Ovary (tissue), 3 donors: ENCODE data around the gene GRID1.

Experiments
- POLR2A ChIP-seq: fragments of 450-650 bp; IDR thresholded peaks from one replicate; pipeline ENCODE4 v1.6.1; 2017; ENCODE audit warnings: antibody characterized with exemption, mild to moderate bottlenecking, moderate library complexity
- TF ChIP-seq, protein P1 (sequence below), 3 donors: fragments of 450-650 bp in 2 of 3; fragments of 200-600 bp in 1 of 3; IDR thresholded peaks; one replicate each; pipeline versions ENCODE4 v1.5.1 to v1.8.0; 2016 to 2022; ENCODE audit warnings: antibody characterized with exemption in 3 of 3, mild to moderate bottlenecking in 1 of 3
- donor health status: DM: no; HTN: no; CAD: no.

DNA sequence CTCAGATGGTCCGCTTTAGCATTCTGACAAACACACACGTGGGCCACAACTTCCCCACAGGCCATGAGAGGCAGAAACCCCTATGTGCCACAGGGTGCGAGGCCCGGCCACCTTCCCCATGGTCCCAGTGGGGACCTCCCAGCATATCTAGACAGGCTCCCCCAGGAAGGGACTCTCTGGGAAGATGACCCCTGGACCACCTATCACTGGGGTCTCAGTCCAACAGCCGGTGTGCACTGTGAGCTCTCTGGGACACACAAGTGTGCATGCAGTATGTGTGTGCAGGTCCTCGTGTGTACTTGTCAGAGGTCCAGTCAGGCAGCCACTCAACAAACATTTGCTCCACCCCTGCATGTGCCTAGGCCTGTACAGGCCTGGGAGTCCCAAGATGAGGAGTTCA is 18.7 kb downstream of the GRID1 start:
- TF ChIP-seq, protein P1, sequence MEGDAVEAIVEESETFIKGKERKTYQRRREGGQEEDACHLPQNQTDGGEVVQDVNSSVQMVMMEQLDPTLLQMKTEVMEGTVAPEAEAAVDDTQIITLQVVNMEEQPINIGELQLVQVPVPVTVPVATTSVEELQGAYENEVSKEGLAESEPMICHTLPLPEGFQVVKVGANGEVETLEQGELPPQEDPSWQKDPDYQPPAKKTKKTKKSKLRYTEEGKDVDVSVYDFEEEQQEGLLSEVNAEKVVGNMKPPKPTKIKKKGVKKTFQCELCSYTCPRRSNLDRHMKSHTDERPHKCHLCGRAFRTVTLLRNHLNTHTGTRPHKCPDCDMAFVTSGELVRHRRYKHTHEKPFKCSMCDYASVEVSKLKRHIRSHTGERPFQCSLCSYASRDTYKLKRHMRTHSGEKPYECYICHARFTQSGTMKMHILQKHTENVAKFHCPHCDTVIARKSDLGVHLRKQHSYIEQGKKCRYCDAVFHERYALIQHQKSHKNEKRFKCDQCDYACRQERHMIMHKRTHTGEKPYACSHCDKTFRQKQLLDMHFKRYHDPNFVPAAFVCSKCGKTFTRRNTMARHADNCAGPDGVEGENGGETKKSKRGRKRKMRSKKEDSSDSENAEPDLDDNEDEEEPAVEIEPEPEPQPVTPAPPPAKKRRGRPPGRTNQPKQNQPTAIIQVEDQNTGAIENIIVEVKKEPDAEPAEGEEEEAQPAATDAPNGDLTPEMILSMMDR (IDR thresholded peaks at IDR 0.05): no peak
- no peak for TF ChIP-seq POLR2A
